WERI-Rb-1 (cell line): Measurements from ENCODE around the gene GALNTL6.

Experiments used
- DNase-seq: peaks from one replicate; pipeline ENCODE4 v3.0.0-alpha.2; 2020
- H3K27ac ChIP-seq: fragments of 250-450 bp; sonication (Bioruptor Pico); 2 replicates; pipeline ENCODE4 v1.5.1; 2020; ENCODE audit warnings: mild to moderate bottlenecking, moderate library complexity
- H3K27me3 ChIP-seq: fragments of 250-450 bp; sonication (Bioruptor Pico); 2 replicates; pipeline ENCODE4 v1.5.1; 2021; ENCODE audit warnings: mild to moderate bottlenecking, low read depth, moderate library complexity; ENCODE audit not compliant: insufficient read depth, severe bottlenecking
- H3K36me3 ChIP-seq: fragments of 250-450 bp; sonication (Bioruptor Pico); 2 replicates; pipeline ENCODE4 v1.5.1; 2020; ENCODE audit warnings: mild to moderate bottlenecking, moderate library complexity
- H3K4me3 ChIP-seq: 2 replicates; pipeline ENCODE4 v1.5.1; 2011; ENCODE audit warnings: low read depth, mild to moderate bottlenecking, control low read depth, low read length
- H3K9me3 ChIP-seq: fragments of 250-450 bp; sonication (Bioruptor Pico); 2 replicates; pipeline ENCODE4 v1.5.1; 2021; ENCODE audit warnings: mild to moderate bottlenecking, moderate library complexity; ENCODE audit not compliant: severe bottlenecking
- TF ChIP-seq, protein P1 (sequence below): IDR thresholded peaks from 2 replicates; pipeline ENCODE4 v1.5.1; 2011; ENCODE audit warnings: low read depth, mild to moderate bottlenecking, control low read depth, inconsistent platforms, low read length

The GALNTL6 gene

GRCh38 chr4:172232966-172233365, 419.8 kb downstream of the GALNTL6 start:
- no peak for DNase-seq
- TF ChIP-seq, protein P1, sequence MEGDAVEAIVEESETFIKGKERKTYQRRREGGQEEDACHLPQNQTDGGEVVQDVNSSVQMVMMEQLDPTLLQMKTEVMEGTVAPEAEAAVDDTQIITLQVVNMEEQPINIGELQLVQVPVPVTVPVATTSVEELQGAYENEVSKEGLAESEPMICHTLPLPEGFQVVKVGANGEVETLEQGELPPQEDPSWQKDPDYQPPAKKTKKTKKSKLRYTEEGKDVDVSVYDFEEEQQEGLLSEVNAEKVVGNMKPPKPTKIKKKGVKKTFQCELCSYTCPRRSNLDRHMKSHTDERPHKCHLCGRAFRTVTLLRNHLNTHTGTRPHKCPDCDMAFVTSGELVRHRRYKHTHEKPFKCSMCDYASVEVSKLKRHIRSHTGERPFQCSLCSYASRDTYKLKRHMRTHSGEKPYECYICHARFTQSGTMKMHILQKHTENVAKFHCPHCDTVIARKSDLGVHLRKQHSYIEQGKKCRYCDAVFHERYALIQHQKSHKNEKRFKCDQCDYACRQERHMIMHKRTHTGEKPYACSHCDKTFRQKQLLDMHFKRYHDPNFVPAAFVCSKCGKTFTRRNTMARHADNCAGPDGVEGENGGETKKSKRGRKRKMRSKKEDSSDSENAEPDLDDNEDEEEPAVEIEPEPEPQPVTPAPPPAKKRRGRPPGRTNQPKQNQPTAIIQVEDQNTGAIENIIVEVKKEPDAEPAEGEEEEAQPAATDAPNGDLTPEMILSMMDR = peak; percentile 18; the same call in 1 of the 2 replicates
- H3K27ac ChIP-seq = no peak overlapping the region
- no peaks in the 10 kb centered on the region for H3K9me3 ChIP-seq
- no peaks in the 10 kb centered on the region for H3K27me3 ChIP-seq
- H3K36me3 ChIP-seq = no peaks in the 10 kb centered on the region
- H3K4me3 ChIP-seq = no peak overlapping the region

DNA sequence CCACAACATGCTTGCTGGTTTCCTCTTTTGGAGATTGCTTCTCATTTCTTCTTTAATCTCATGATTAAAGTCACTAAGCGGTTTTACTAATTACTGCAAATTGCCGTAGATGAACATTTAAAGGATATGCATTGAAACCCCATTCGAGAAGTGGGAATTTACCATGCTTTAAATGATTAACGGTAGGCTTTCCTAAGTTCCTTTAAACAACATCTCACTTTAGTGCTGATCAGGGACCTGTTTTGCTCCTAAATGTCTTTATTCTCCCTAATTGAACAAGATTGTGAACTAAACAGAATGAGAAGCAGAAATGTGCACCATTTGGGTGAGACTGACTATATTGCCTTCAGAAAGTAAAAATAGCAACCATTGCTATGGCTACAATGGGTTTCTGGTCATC, 430.3 kb downstream of the GALNTL6 start:
- H3K27me3 ChIP-seq = no peaks in the 10 kb centered on the region
- H3K36me3 ChIP-seq = no peaks in the 10 kb centered on the region
- no peak overlapping the region for H3K27ac ChIP-seq
- TF ChIP-seq, protein P1 = no peak
- H3K4me3 ChIP-seq = no peak overlapping the region
- DNase-seq = no peak
- H3K9me3 ChIP-seq = peaks cover 5% of the 10 kb centered on the region

- Histone ChIP-seq H3K27ac (no peak overlapping the region), H3K27me3 (no peaks in the 10 kb centered on the region), H3K36me3 (no peaks in the 10 kb centered on the region), H3K9me3 (peaks cover 5% of the 10 kb centered on the region), H3K4me3 (no peak overlapping the region)
- TF ChIP-seq, protein P1 = no peak
- no peak for DNase-seq
Observed at GRCh38 chr4:172245516-172245915, 432.3 kb downstream of the GALNTL6 start.

- Histone ChIP-seq H3K27me3 (no peaks in the 10 kb centered on the region), H3K4me3 (no peak overlapping the region), H3K36me3 (no peaks in the 10 kb centered on the region), H3K27ac (no peak overlapping the region), H3K9me3 (no peaks in the 10 kb centered on the region)
- DNase-seq = no peak
- TF ChIP-seq, protein P1 = no peak
Observed at GRCh38 chr4:172253409-172253808, 440.2 kb downstream of the GALNTL6 start.

GRCh38 chr4:172256820-172257219, 443.6 kb downstream of the GALNTL6 start:
- Histone ChIP-seq H3K4me3 (no peak overlapping the region), H3K36me3 (no peaks in the 10 kb centered on the region), H3K27ac (no peak overlapping the region), H3K9me3 (no peaks in the 10 kb centered on the region), H3K27me3 (no peaks in the 10 kb centered on the region)
- TF ChIP-seq, protein P1 = no peak
- no peak for DNase-seq

- Histone ChIP-seq H3K36me3 (no peaks in the 10 kb centered on the region), H3K9me3 (no peaks in the 10 kb centered on the region), H3K27me3 (no peaks in the 10 kb centered on the region), H3K4me3 (no peak overlapping the region), H3K27ac (no peak overlapping the region)
- TF ChIP-seq, protein P1 = no peak
- no peak for DNase-seq
Observed at GRCh38 chr4:172270397-172270796, 457.2 kb downstream of the GALNTL6 start.
